K562 treated with DMSO at 1 percent for 4 hours (cell line): Measurements from ENCODE around the gene KLK4. TPM values are rescaled to one million over a fixed set of nuclear protein-coding genes. Genes with fewer than 3 reads are reported as not detected.

Source experiments
- total RNA-seq: library from RNA; unstranded; fragments of 300-600 nt; gene quantifications from 2 replicates; pipeline ENCODE4 v1.2.3, GENCODE V29; 2022; ENCODE audit not compliant: insufficient read depth

The KLK4 gene
- not detected in 2 replicates for total RNA-seq

DNA sequence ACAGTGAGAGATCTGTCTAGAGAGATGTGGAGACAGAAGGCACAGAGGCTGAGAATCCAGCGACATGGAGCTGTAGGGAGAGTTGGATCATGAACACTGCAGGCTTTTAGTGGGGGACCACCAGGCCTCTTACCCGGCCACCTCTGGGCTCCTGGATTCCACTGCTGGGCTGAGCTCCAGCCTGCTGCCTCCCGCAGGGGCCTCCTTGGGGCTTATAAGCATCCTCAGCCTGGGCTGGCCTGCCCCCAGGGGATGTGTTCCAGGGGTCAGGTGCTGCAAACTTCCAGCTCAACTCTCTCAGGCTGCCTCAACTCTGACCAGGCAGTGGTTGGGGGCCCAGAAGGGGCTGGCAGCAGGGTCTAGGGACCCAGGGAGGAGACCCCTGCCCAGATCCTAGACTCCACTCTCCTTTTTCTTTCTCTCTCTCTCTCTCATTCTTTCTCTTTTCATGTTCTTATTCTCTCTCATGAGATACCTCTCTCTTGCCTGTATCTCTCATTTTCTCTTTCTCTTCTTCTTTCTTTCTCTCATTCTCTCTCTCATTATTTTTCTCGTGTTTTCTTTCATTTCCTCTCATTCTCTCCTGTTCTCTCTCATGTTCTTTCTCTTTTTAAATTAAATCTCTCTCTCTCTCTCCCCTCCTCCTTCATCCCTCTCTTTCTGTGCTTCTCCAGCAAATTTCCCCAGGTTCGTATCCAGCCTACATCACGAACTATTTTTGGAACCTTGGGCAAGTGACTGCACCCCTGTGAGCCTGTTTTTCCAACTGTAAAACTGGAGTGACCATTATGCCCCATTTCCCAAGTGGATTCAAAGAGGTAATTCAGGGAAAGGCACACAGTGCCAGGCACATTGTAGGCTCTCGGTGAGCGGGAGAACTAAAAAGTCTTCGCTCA, at the start of gene KLK4:
KLK4 (minus strand) TSS at position 190 of the 896 bp plus-strand sequence. CDS start 657 bp downstream, outside the sequence.

GRCh38 chr19:50952910-50953309, 41.7 kb upstream of the KLK4 start, which contains the start of gene KLK5:
KLK5 (minus strand) TSS chr19:50953038; CDS start chr19:50952657, 381 bp downstream.

DNA sequence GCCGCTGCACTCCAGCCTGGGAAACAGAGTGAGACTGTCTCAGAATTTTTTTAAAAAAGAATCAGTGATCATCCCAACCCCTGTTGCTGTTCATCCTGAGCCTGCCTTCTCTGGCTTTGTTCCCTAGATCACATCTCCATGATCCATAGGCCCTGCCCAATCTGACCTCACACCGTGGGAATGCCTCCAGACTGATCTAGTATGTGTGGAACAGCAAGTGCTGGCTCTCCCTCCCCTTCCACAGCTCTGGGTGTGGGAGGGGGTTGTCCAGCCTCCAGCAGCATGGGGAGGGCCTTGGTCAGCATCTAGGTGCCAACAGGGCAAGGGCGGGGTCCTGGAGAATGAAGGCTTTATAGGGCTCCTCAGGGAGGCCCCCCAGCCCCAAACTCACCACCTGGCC, 38.1 kb downstream of the KLK4 start, which contains the start of gene KLK2:
KLK2 (plus strand) TSS at position 384 of the 400 bp plus-strand sequence. CDS start 35 bp downstream, outside the sequence.

Other genes with a start within 250 kb of the KLK4 start
- 2.3 and 3.8 TPM in 2 replicates for gene SHANK1, start 191.6 kb downstream of the KLK4 start, total RNA-seq
- 130 and 141 TPM in 2 replicates for gene CLEC11A, start 188.0 kb downstream of the KLK4 start, total RNA-seq
- not detected in 2 replicates for gene GPR32, start 140.9 kb downstream of the KLK4 start, total RNA-seq
- not detected in 2 replicates for gene ACP4, start 121.0 kb downstream of the KLK4 start, total RNA-seq
- 26.3 and 28.8 TPM in 2 replicates for gene KLK1, start 87.6 kb downstream of the KLK4 start, total RNA-seq
- gene KLK15, start 77.8 kb downstream of the KLK4 start, total RNA-seq: not detected in 2 replicates
- not detected in 2 replicates for gene KLK3, start 56.5 kb downstream of the KLK4 start, total RNA-seq
- not detected in 2 replicates for gene KLK2, start 38.0 kb downstream of the KLK4 start, total RNA-seq
- gene KLK5, start 41.6 kb upstream of the KLK4 start, total RNA-seq: not detected in 2 replicates
- not detected in 2 replicates for gene KLK6, start 58.2 kb upstream of the KLK4 start, total RNA-seq
- gene KLK7, start 72.5 kb upstream of the KLK4 start, total RNA-seq: not detected in 2 replicates
- not detected in 2 replicates for gene KLK8, start 90.2 kb upstream of the KLK4 start, total RNA-seq
- gene KLK10, start 108.3 kb upstream of the KLK4 start, total RNA-seq: not detected in 2 replicates
- not detected in 2 replicates for gene KLK11, start 115.2 kb upstream of the KLK4 start, total RNA-seq
- not detected in 2 replicates for gene KLK12, start 123.6 kb upstream of the KLK4 start, total RNA-seq
- gene KLK13, start 153.7 kb upstream of the KLK4 start, total RNA-seq: 2.8 TPM in 1 of 2 replicates, not detected in the other
- not detected in 2 replicates for gene KLK14, start 171.5 kb upstream of the KLK4 start, total RNA-seq
- 13.2 and 13.3 TPM in 2 replicates for gene CTU1, start 197.0 kb upstream of the KLK4 start, total RNA-seq
- gene SIGLEC9, start 213.5 kb upstream of the KLK4 start, total RNA-seq: 0.52 TPM in 1 of 2 replicates, not detected in the other
- 0.48 TPM in 1 of 2 replicates, not detected in the other for gene SIGLEC7, start 230.9 kb upstream of the KLK4 start, total RNA-seq